Measurements from ENCODE around the gene TNFRSF19.
"Not testable (repeated sequence)": the region's sequence is repeated elsewhere in the genome, so short reads cannot be mapped to it uniquely, and the experiment has no call there.

Gene TNFRSF19, protein sequence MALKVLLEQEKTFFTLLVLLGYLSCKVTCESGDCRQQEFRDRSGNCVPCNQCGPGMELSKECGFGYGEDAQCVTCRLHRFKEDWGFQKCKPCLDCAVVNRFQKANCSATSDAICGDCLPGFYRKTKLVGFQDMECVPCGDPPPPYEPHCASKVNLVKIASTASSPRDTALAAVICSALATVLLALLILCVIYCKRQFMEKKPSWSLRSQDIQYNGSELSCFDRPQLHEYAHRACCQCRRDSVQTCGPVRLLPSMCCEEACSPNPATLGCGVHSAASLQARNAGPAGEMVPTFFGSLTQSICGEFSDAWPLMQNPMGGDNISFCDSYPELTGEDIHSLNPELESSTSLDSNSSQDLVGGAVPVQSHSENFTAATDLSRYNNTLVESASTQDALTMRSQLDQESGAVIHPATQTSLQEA

GRCh38 chr13:23570099-23570920, at the start of gene TNFRSF19:
Gene TNFRSF19, plus strand, starts transcription at chr13:23570412. Its CDS starts 19,772 bp downstream, at chr13:23590184.
- no peak for DNase-seq (ENCODE audit: low read depth in 2 of 2, low spot score in 1 of 2)

- DNase-seq (ENCODE audit: low read depth in 2 of 2, low spot score in 1 of 2) = not testable (repeated sequence)
Measured at GRCh38 chr13:23529926-23530325, 40.3 kb upstream of the TNFRSF19 start.

DNA sequence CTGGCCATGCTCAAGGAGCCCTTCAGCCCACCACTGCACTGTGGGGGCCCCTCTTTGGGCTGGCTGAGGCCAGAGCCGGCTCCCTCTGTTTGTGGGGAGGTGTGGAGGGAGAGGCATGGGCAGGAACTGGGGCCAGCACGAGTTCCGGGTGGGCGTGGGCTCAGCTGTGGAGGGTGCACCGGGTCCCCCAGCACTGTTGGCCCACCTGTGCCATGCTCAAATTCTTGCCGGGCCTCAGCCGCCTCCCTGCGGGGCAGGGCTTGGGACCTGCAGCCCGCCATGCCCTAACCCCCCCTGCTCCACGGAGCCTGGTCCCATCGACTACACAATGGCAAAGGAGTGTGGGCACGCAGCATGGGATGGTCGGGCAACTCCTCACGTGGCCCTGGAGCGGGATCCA, 38.8 kb upstream of the TNFRSF19 start:
- no peak for DNase-seq (ENCODE audit: low read depth in 2 of 2, low spot score in 1 of 2)

DNA sequence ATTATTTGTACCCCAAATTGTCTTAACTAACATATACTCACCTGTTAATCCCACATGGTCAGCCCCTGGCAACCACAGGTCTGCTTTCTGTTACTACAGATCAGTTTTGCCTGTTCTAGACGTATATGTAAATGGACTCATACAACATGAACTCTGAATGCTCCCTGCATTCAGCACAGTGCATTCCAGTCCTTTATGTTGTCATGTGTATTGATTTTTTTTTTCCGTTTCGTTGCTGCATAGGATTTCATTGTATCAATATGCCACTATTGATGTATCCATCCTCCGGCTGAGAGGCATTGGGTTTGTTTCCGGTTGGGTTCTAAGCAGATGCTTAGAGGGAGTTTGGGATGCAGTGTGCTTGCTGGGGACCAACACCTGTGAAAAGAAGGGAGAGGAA, 36.1 kb upstream of the TNFRSF19 start:
- no peak for DNase-seq (ENCODE audit: low read depth in 2 of 2, low spot score in 1 of 2)

DNA sequence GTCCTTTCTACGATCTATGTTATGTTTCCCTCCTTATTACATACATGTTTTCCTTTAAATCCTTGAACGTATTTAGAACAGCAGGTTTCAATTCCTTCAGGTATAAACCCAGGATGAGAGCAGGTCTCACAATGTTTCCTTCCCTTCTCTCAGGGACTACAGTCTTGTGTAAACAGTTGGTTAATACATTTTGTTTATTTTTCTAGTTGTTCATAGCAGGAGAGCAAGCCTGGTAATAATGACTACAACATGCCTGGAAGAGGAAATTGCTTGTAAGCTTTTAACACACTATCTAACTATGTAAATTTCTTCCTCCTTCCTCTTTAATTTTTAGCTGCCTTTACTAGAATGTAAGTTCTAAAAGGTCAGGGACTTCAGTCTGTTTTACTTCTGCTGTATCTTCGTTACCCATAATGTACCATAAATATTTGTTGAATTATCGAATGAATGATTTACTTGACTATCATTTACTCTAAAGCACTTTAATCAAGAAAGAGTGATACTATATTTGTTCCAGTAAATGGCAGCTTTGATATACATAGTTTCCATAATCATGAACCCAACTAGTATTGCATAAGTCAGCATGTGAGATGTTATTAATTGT, 28.9 kb upstream of the TNFRSF19 start:
- DNase-seq (ENCODE audit: low read depth in 2 of 2, low spot score in 1 of 2) = no peak

- DNase-seq (ENCODE audit: low read depth in 2 of 2, low spot score in 1 of 2) = no peak
Measured at GRCh38 chr13:23544668-23545067, 25.5 kb upstream of the TNFRSF19 start.

DNA sequence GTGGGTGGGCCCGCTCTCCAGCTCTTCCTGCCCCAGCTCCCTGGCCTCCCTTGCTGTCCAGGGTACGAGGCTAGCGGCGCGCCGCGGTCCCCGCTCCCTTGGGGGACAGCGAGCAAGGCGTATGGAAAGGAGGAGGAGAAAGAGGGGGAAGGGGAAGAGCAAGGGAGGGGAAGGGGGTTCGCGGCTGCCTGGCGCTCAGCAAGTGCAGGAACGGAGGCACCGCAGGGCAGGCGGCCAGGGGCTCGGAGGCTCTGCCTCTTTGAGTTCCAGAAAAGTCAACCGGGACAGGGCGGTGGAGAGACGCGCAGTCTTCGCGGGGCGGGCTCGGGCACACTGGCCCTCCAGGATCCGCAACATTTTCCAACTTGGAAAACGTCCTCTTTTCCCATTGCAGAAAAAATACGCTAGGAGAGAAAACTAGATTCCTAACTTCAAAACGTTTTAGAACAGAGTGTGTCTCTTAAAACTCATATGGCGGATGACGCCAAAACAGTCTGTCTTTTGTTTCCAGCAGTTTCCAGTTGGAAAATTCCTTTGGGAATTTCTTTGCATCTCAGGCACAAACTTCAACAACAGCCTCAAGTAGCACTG, 23.1 kb upstream of the TNFRSF19 start:
- no peak for DNase-seq (ENCODE audit: low read depth in 2 of 2, low spot score in 1 of 2)

DNA sequence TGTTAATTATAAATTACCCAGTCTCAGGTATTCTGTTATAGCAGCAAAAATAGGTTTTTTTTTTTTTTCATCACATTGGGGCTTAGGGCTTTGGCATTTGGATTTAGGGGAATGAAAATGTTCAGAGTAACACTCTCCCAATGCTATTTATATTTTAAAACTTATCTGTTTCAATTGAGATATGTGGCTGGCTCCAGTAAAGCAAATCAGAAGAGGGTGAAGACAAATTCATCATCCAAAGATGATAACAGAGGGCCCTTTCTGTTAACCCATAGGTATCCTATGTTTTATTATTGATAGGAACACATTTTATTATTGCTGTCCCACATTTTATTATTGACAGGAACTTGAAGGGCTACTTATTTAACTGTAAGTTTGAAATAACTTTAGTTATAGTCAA, 20.5 kb upstream of the TNFRSF19 start:
- no peak for DNase-seq (ENCODE audit: low read depth in 2 of 2, low spot score in 1 of 2)

GRCh38 chr13:23550163-23550562, 20.0 kb upstream of the TNFRSF19 start:
- no peak for DNase-seq (ENCODE audit: low read depth in 2 of 2, low spot score in 1 of 2)

- DNase-seq (ENCODE audit: low read depth in 2 of 2, low spot score in 1 of 2) = no peak
Measured at GRCh38 chr13:23551213-23552008, 18.8 kb upstream of the TNFRSF19 start.

DNA sequence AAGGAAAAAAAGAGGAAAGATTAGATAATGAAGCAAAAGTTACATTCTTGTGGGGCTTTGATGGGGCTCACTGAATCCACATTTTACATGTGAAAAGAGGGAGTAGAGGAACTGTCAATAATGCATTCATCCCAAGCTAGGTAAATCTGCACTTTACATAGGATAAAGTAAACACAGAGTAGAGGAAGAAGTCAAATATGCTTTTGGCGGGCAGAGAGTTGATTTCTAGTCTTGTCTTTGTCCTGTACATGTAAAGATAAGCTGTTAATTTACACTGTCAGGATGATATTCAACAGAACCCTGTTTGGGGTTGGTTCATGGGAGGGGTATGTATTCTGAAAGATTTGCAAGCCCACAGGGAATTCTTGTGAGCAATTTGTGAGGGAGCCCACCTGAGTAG, 18.0 kb upstream of the TNFRSF19 start:
- DNase-seq (ENCODE audit: low read depth in 2 of 2, low spot score in 1 of 2) = no peak

DNA sequence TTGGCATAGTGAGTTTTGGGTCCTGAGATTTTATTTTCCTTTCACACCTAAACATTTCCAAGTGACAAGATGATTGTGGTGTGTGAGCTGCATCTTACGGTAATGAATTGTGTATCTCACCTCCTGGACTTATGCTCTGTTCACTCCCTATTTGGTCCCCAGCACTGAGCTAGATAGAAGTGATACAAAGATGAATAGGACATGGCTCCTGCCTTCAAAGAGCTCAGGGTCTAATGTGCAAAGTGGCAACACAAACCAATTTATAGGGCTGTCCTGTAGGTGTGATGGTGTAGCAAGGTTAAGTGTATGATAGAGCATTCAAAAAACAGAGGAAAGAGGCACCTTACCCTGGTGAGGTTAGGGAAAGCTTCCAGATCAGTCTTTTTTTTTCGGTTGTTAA, 17.6 kb upstream of the TNFRSF19 start:
- no peak for DNase-seq (ENCODE audit: low read depth in 2 of 2, low spot score in 1 of 2)

DNA sequence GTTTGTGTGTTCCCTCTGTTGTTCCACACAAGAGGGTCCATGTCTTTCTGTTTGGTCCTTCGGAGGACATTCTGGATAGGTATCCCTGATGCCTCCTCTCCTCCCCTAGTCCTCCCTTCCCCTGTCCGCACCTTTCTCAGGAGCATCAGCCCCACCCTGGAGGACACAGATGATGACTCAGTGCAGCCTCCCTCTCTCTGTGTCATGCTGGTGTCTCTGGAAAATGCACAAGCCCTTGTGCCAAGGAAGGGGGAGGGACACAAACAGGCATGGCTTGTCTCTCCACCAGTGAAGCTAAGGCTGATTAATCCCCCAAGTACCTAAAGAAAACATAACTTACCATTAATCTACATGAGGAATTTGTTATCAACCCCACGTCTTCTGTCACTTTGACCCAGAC, 16.2 kb upstream of the TNFRSF19 start:
- DNase-seq (ENCODE audit: low read depth in 2 of 2, low spot score in 1 of 2) = no peak

DNA sequence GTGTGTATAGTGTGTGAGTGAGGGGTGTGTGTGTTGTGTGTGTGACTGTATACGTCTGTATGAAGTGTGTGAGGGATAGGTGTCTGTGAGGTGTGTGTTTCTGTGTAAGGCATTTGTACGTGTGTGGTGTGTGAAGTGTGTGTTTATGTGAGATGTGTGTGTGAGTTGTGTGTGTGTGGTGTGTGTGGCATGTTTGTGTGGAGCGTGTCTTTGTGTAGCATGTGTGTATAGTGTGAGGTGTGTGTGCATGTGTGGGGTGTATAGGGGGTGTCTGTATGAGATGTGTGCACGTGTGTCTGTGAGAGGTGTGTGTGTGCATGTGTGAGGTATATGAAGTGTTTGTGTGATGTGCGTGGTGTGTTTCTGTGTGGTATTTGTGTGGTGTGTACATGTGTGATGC, 13.2 kb upstream of the TNFRSF19 start:
- no peak for DNase-seq (ENCODE audit: low read depth in 2 of 2, low spot score in 1 of 2)

DNA sequence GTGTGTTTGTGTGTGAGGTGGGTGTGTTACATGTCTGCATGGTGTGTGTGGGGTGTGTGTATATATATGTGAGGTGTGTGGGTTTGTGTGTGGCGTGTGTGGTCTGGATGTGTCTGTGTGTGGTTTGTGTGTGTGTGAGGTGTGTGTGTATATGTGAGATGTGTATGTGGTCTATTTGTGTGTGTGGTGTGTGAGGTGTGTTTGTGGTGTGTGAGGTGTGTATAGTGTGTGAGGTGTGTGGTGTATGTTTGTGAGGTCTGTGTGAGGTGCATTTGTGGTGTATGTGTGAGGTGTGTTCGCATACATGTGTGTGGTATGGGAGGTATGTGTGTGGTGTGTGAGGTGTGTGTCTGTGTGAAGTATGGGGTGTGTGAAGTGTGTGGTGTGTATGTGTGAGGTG, 12.5 kb upstream of the TNFRSF19 start:
- no peak for DNase-seq (ENCODE audit: low read depth in 2 of 2, low spot score in 1 of 2)

- DNase-seq (ENCODE audit: low read depth in 2 of 2, low spot score in 1 of 2) = no peak
Measured at GRCh38 chr13:23558675-23559536, 11.3 kb upstream of the TNFRSF19 start.

GRCh38 chr13:23560571-23561089, 9.6 kb upstream of the TNFRSF19 start:
- no peak for DNase-seq (ENCODE audit: low read depth in 2 of 2, low spot score in 1 of 2)

- DNase-seq (ENCODE audit: low read depth in 2 of 2, low spot score in 1 of 2) = no peak
Measured at GRCh38 chr13:23561261-23561660, 9.0 kb upstream of the TNFRSF19 start.

GRCh38 chr13:23563085-23563845, 6.9 kb upstream of the TNFRSF19 start:
- no peak for DNase-seq (ENCODE audit: low read depth in 2 of 2, low spot score in 1 of 2)
